GM21737 (cell line): ENCODE measurements around the gene KAT2B.

Experiments
- ATAC-seq: cut with Tn5 transposase; IDR thresholded peaks from one replicate; pipeline ENCODE4 v1.9.1; 2021; ENCODE audit warnings: mild to moderate bottlenecking, moderate library complexity; ENCODE audit not compliant: unreplicated experiment

The KAT2B gene

GRCh38 chr3:20064796-20065564, 24.7 kb downstream of the KAT2B start:
- ATAC-seq = no peak

GRCh38 chr3:20066079-20066478, 25.8 kb downstream of the KAT2B start:
- ATAC-seq = no peak

- ATAC-seq = no peak
Measured at GRCh38 chr3:20066850-20067617, 26.8 kb downstream of the KAT2B start.

- no peak for ATAC-seq
Measured at GRCh38 chr3:20068512-20069177, 28.4 kb downstream of the KAT2B start.

GRCh38 chr3:20069178-20069532, 28.9 kb downstream of the KAT2B start:
- ATAC-seq = no peak

- no peak for ATAC-seq
Measured at GRCh38 chr3:20071175-20071574, 30.9 kb downstream of the KAT2B start.

- no peak for ATAC-seq
Measured at GRCh38 chr3:20072422-20072821, 32.2 kb downstream of the KAT2B start.

GRCh38 chr3:20073068-20073467, 32.8 kb downstream of the KAT2B start:
- ATAC-seq = no peak

- ATAC-seq = no peak
Measured at GRCh38 chr3:20073683-20074082, 33.4 kb downstream of the KAT2B start.

- ATAC-seq = no peak
Measured at GRCh38 chr3:20074226-20075063, 34.2 kb downstream of the KAT2B start.

GRCh38 chr3:20075197-20075596, 35.0 kb downstream of the KAT2B start:
- ATAC-seq = no peak

GRCh38 chr3:20076296-20076997, 36.2 kb downstream of the KAT2B start:
- no peak for ATAC-seq

- ATAC-seq = no peak
Measured at GRCh38 chr3:20077068-20077467, 36.8 kb downstream of the KAT2B start.

GRCh38 chr3:20078194-20078714, 38.0 kb downstream of the KAT2B start:
- no peak for ATAC-seq

GRCh38 chr3:20079621-20080020, 39.4 kb downstream of the KAT2B start:
- no peak for ATAC-seq

- ATAC-seq = peak; percentile 99
Measured at GRCh38 chr3:20080956-20081554, 40.8 kb downstream of the KAT2B start.

GRCh38 chr3:20083253-20083652, 43.0 kb downstream of the KAT2B start:
- ATAC-seq = no peak

- no peak for ATAC-seq
Measured at GRCh38 chr3:20083953-20084352, 43.7 kb downstream of the KAT2B start.

- ATAC-seq = no peak
Measured at GRCh38 chr3:20091331-20092047, 51.2 kb downstream of the KAT2B start.
